GM19468 (cell line): ENCODE results near the gene AGAP2.
"Not testable (repeated sequence)": the region's sequence is repeated elsewhere in the genome, so short reads cannot be mapped to it uniquely, and the experiment has no call there.

ENCODE experiments used
- ATAC-seq: cut with Tn5 transposase; IDR thresholded peaks from one replicate; pipeline ENCODE4 v1.9.1; 2021; ENCODE audit warnings: mild to moderate bottlenecking, moderate library complexity, moderate number of reproducible peaks; ENCODE audit not compliant: unreplicated experiment; ENCODE audit errors: extremely low read depth

Gene AGAP2

DNA sequence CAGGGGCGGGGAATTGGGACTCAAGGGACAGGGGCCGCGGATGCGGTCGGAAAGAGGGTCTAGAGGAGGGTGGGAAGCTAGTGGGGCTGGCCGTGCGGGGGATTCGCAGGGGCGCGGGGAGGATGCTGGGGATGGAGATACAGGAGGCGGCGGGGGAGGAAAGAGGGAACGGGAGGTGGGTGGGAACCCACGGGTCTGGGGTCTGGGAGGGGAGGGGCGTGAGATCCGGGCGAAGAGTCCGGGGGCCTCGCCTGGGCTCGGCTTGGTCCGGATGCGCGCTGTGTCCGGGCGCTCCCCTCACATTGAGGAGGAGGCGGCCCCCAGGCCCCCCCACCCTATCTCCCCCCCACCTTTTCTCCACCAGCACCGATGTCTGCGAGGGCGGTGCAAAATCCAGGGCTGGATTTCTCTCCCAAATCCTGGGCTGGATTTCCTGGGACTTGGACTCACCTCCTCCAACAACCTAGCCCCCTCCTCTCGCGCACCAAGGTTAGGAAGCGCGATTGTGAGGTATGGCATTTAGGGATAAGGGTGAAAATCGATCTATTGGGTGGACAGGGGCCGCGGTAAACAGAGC lies at the start of gene AGAP2:
Gene AGAP2 (minus strand): TSS at position 82 of the 577 bp plus-strand sequence. CDS start 496 bp downstream, outside the sequence.
- no peak for ATAC-seq

DNA sequence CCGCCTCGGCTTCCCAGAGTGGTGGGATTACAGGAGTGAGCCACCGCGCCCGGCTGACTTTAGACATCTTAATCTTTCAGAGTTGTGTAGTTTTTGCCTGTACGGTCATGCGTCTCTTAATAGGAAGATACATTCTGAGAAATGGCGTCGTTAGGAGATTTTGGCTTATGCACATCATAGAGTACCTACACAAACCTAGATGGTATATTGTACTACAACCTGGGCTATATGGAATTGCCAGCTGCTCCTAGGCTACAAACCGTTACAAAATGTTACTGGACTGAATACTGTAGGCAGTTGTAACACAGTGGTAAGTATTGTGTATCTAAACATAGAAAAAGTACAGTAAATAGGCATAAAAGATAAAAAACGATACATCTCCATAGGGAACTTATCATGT lies 45.3 kb upstream of the AGAP2 start:
- ATAC-seq: no peak

DNA sequence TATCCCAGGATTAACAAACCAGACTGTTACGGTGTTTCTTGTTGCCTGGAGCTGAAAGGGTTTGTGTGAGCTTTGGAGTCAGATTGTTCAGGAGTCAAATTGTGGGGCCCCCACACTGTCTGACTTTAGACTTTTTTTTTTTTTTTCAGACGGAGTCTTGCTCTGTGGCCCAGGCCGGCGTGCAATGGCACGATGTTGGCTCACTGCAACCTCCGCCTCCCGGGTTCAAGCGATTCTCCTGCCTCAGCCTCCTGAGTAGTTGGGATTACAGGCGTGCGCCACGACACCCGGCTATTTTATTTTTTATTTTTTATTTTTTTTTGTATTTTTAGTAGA lies 44.9 kb upstream of the AGAP2 start:
- no peak for ATAC-seq

DNA sequence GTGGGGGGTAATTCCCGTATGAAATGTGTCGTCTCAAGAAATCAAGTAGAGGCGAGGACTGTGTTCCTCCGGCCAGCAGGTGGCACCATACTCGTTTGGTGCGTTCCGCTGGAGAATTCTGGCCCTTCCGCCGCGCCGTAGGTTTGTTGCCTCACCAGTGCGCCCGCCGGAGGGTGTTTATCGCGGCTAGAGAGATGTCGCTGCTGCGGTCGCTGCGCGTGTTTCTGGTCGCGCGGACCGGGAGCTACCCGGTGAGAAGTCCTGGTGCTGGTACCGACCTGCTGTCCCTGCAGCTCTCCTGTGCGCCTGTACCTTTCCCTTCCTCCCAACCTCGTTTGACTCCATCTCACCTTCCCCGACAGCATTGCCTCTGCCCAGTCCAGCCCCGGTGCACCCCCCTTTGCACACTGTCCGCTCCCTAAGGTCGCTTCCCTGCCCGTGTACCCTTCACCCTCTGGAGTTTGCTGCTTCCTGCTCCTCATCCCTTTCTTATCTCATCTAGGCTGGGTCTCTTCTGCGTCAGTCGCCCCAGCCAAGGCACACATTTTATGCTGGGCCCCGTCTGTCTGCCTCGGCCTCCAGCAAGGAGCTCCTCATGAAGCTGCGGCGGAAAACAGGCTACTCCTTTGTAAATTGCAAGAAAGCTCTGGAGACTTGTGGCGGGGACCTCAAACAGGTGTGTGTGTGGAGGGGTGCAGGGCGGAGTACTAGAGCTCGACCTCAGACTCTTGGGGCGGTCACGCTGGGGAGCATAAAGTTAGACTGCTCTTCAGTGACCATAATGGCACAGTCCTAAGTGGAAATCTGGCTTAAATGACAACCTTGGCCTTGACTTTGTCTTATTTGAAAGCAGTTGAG lies 44.3 kb upstream of the AGAP2 start, which contains the start of gene TSFM:
Gene TSFM (plus strand): TSS at position 180 of the 858 bp plus-strand sequence. CDS start 15 bp downstream, at position 195.
- peak; percentile 43 for ATAC-seq

DNA sequence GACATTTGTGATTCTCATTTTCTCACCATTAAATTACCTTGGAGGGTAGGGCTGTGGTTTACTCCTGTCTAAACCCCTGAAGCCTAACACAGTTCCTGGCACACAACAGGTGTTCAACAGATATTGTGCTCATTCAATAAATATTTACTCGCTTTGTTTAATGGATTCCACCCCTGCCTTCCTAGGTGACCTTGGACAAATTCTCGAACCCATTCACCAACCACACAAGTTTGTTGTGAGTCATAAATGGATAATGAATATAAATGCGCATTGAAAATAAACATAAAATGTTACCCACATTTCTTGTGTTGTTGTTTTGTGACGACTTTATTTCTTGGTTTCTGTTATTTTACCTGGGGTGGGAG lies 43.7 kb upstream of the AGAP2 start:
- ATAC-seq: no peak

DNA sequence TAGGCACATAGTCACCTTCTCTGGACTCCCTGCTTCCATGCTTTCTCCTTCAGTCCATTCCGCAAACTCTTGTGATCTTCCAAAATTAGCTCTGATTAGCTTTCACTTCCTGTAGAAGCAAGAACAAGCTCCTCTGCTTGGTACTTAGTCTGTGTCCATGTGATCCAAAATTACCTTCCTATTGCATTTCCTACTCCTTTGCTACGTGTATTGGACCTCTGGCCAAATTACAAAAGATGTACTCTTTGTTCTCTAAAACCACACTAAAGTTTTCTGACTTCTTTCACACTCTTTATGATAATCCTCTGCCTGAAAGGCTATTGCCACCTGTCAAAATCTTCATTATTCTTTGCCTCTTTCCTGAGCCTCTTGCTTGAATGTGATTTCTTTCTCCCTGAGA lies 43.3 kb upstream of the AGAP2 start:
- ATAC-seq: no peak

DNA sequence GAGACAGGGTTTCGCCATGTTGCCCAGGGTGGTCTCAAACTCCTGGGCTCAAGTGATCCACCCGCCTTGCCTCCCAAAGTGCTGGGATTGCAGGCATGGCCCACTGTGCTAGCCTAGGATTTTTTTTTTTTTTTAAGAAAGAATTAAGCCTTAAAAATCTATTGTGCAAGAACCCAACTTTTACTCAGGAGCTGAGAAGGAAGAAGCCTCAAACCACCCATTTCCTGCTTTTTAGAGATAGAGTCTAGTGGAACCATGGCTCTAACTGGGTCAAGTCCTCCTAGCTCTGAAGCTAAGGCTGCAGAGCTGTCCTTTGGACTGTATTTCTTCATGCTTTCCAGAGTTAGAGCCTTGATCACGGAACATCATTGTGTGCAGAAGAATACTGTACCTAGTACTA lies 42.7 kb upstream of the AGAP2 start:
- ATAC-seq: no peak

DNA sequence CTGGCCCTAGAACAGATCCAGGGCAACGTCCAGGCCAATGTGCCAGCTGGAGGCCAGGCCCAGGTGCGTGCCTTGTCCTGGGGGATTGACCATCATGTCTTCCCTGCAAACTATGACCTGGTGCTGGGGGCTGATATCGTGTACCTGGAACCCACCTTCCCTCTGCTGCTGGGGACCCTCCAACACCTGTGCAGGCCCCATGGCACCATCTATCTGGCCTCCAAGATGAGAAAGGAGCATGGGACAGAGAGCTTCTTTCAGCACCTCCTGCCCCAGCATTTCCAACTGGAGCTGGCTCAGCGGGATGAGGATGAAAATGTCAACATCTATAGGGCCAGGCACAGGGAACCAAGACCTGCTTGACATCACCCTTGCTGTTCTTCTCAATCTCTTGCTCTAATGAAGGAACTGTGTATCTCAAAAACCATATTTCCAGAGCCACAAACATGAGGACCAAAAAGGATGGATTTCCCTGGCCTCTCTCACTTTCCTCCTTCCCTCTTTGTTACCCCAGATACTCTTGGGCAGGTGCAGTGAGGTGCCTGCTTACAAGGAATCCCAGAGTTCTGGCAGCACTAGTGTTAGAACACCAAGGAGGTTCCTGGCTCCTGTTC lies 41.8 kb upstream of the AGAP2 start:
- no peak for ATAC-seq

DNA sequence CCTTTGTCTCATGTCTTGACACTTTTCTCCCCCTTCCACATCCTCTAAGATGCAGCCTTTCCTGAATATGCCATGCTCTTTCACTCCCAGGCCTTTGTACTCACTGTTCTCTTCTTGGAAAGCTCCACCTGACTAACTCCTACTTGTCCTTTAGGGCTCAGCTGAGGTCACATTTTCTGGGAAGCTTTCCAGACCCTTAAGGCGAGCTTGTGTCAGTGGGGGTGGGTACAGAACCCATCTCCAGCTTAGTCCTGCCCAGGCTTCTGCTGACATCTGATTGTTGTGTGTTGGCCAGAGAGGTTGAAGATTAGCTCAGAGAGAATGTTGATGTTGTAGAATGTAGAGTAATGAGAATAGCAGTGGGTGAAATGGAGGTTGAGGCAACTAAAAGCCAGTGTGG lies 41.2 kb upstream of the AGAP2 start:
- no peak for ATAC-seq

DNA sequence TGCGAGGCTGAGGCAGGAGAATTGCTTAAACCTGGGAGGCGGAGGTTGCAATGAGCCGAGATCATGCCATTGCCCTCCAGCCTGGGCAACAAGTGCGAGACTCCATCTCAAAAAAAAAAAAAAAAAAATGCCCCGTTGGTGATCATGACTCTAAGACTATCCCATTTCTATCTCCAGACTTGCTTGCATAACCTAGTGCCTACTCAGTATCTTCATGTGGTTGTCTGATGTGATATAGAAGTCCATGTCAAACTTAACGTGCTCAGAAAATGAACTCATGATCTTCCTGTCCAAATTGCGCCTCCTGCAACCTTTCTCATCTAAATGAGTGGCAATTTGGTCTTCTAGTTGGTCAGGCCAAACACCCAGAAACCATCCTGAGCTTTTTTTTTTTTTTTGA lies 39.4 kb upstream of the AGAP2 start:
- ATAC-seq: no peak

DNA sequence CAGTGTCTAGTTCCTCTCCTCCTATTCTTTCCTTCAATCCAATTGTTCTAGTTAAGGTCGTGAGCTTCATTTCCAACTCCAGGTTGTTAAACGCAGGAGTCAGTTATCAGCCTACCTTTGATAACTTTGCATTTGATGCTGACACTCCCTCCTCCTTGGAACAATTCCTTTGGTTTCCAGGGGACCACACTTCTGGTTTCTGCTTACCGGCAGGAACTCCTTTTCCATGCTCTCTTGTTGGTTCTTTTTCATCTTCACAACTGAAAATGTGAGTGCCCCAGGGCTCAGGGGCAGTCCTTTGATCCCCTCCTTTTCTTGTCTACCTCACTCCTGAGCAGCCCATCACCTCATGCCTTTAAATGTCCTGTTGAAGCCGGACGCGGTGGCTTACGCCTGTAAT lies 38.8 kb upstream of the AGAP2 start:
- ATAC-seq: no peak

DNA sequence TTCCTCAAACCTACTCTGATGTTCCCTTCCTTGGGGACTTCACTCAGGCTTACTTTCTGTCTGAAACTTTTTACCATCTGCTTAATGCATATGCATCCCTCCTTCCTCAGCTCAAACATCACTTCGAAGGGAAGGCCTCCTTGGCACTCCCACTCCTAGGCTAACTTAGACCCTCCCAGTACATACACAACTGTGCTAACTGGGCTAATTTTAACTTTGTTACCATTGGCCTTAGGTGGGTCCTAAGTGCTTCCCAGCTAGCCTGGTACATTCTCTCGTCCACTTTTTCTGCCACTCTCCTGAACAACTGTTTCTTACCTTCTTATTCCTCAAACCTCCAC lies 37.7 kb upstream of the AGAP2 start:
- ATAC-seq: no peak

DNA sequence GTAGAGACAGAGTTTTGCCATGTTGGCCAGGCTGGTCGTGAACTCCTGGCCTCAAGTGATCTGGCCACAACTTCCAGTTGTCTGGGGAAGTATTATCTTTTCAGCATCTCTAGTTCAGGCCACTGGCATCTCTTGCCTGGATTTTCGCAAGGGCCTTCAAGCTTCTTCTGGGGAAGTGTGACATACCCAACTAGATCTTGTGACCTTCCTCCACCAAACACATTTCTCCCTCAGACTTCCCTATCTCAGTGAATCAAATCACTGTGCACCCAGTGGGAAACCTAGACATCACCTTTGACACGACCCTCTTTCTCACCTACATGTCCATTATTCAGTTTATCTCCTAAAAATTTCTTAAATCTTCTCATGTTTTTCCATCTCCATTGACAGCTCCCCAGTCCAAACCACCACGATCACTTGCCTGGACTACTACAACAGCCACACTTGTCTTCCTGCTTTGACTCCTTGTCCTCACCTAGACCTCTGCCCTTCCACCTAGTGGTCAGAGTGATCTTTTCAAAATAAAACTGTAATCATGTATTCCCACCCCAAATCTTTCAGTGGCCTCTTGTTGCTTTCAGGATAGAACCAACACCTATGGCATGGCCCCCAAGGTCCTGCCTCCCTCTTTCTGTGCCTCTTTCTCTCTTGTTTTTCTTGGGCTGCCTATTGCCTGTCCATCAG lies 37.2 kb upstream of the AGAP2 start:
- ATAC-seq: no peak

DNA sequence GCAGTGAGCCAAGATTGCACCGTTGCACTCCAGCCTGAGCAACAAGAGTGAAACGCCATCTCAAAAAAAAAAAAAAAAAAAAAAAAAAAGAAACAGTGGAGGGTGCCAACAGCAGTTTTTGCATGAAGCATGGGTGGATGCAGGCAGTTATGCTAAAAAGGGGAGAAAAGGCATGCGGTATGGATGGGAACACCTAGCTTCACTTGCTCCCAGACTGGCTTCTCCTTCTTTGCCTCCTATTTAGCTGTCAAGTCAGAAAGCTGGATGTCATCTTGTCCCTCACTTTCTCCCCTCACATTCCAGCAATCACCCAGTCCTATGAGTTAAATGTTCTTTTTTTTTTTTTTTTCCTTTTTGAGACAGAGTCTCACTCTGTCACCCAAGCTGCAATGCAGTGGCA lies 36.5 kb upstream of the AGAP2 start:
- no peak for ATAC-seq

DNA sequence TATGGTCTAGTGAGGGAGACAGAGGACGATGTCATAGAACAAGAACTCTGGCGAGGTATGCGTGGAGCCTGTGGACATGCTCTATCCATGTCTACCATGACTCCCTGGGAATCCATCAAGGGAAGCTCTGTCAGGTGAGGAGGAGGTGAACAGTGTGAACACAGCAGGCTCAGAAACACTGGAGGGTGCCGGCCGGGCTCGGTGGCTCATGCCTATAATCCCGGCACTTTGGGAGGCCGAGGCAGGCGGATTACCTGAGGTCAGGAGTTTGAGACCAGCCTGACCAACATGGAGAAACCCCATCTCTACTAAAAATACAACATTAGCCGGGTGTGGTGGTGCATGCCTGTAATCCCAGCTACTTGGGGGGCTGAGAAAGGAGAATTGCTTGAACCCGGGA lies 36.1 kb upstream of the AGAP2 start:
- ATAC-seq: not testable (repeated sequence)

DNA sequence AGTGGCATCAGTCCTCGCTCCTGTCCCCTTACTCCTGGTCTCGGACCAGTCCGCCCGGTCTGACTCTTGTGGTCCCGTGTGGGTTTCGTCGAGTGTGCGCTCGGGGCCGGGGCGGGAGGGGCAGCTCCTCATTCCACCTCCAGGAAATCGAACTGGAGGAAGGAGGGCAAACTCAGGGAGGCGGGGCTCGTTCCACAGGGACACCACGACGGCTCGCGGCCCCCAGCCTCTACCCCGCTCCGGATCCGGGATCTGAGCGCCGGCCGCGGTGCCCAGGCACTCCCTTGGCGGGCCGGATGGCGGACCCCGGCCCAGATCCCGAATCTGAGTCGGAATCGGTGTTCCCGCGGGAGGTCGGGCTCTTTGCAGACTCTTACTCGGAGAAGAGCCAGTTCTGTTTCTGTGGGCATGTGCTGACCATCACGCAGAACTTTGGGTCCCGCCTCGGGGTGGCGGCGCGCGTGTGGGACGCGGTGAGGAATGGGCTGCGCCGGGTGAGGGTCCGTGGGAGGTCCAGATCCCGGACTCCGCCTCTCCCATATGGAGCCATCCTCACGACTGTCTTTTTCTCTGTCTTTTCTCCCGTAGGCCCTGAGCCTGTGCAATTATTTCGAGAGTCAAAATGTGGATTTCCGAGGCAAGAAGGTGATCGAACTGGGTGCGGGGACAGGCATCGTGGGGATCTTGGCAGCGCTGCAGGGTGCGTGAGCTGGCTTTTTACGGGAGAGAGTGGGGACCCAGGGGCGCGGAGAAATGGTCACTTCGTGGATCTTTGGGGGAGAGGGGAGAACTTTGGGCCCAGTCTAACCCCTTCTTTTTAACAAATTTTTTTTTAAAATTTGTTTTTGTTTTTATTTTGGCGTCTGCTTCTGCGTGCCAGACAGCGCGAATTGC lies 34.1 kb upstream of the AGAP2 start, which contains the start of gene EEF1AKMT3:
Gene EEF1AKMT3 (plus strand): TSS at position 186 of the 894 bp plus-strand sequence. CDS start 111 bp downstream, at position 297.
- no peak for ATAC-seq

DNA sequence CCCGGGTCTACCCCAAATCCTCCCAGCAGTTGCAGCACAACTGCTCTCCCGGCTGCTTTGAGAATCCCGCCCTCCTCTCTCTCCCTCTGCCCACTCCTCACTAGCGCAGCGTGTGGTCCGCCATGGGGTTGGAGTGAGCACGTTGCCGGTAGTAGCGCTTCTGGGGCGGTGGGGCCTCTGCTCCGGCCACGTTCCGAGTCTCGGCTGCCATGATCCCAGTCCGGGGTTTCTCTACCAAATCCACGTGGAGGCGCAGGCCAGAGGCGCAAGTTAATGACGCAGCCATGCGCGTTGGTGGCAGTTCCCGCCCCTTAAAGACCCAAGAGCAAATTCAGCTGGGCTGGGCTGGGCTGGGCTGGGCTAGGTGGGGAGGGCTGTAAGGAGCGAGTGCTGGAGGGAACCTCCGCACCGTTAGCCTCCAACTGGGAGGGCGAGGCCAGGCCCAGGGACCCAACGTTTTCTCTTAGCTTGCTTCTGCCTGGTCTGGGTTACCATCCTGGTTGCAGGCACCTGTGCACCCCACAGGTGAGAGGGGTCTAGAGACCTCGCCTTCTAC lies 33.4 kb upstream of the AGAP2 start, which contains the start of gene METTL1:
Gene METTL1 (minus strand): TSS at position 233 of the 556 bp plus-strand sequence. CDS start 22 bp downstream, at position 211.
- ATAC-seq: peak; percentile 63

DNA sequence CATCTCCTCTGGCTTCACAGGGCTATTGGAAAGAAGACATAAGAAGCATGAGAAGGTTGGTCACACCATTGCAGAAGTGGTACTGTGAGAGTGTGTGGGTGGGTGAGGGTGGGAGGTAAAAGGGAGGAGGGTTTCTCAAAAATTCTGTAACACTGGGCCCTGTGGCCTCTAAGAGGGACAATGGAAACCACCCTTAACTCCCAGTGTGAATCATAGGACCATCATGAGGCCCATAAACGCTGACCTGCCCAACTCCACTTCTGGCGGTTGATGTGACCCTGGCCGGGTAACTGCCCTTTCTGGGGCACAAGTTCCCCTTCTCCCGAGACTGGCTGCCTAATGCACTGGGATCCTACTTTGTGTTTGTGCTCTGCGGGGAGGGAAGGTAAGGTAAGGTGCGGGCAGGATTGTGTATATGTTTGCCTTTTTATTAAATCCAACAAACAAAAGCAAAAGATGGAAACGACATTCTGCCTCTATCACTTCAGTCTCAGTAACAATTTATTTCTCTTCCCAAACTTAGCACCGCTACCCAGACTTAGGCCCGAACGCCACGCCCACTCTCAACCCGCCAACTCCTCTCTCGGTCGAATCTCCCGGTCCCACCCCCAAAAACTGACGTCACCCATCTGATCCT lies 32.8 kb upstream of the AGAP2 start:
- peak; percentile 60 for ATAC-seq

DNA sequence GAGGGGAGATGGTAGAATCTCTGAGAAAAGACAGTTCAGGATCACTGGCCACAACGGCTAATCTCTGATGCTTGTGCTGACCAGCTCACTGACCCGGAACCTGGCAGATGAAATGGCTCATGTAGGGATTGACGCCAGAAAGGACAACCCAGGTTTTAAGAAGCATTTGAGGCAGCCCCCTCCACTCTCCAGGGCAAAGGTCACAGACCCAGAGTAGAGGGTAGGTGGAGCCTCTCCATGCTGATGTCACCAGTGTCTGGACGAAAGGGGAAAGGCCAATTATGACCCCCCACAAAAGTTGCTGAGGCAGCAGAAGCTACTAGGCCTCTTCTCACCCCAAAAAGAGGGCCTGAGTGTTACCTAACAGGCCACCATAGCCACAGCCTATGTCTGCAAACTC lies 32.2 kb upstream of the AGAP2 start:
- no peak for ATAC-seq
